OCI-LY1 (cell line): ENCODE results near the gene TMPRSS13.

Experiments used
- EZH2 ChIP-seq: fragments of 200-600 bp; sonication (generic), shearing (Covaris generic); IDR thresholded peaks from 2 replicates; pipeline ENCODE4 v1.8.0; 2017; ENCODE audit warnings: borderline replicate concordance, mixed run types, mild to moderate bottlenecking, antibody characterized with exemption, low read length, moderate library complexity, mixed read lengths
- TF ChIP-seq, protein P1 (sequence below): fragments of 200-600 bp; sonication (generic), shearing (Covaris generic); IDR thresholded peaks from 2 replicates; pipeline ENCODE4 v1.5.1; 2017; ENCODE audit warnings: mild to moderate bottlenecking, antibody characterized with exemption, low read length, moderate library complexity, mixed read lengths

DNA sequence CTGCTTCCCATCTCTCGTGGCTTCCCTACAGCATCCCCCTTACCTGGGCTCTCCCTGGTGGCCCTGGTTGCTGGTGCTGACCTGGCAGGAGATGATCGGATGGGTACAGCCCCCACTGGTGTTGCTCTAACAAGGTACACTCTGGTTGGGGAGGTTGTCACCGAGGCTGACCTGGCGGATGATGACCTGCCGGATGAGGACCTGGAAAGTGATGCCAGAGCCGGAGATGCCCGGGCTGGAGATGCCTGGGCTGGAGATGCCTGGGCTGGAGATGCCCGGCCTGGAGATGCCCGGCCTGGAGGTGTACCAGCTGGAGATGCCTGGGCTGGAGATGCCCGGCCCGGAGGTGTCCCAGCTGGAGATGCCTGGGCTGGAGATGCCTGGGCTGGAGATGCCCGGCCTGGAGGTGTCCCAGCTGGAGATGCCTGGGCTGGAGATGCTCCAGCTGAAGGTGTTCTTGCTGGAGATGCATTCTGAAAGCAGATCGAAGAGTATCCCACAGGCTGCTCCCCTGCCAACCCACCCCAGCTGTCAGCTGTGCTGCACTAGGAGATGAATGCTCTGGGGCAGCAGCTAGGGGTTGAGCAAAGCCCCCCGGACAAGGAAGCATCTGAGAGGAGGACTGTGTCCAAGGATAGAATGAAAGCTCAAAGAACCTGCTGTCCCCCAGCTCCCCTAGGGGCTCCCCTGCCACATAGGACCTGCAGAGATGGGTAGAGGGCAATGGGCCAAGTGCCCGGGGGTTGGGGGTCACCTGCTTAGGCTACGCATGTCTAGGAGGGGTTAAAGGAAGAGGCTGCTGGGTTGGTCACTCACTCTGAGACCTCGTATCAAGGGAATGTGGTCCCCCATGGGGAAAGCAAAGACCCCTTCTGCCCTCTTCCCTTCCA, 10.6 kb downstream of the TMPRSS13 start:
- TF ChIP-seq, protein P1, sequence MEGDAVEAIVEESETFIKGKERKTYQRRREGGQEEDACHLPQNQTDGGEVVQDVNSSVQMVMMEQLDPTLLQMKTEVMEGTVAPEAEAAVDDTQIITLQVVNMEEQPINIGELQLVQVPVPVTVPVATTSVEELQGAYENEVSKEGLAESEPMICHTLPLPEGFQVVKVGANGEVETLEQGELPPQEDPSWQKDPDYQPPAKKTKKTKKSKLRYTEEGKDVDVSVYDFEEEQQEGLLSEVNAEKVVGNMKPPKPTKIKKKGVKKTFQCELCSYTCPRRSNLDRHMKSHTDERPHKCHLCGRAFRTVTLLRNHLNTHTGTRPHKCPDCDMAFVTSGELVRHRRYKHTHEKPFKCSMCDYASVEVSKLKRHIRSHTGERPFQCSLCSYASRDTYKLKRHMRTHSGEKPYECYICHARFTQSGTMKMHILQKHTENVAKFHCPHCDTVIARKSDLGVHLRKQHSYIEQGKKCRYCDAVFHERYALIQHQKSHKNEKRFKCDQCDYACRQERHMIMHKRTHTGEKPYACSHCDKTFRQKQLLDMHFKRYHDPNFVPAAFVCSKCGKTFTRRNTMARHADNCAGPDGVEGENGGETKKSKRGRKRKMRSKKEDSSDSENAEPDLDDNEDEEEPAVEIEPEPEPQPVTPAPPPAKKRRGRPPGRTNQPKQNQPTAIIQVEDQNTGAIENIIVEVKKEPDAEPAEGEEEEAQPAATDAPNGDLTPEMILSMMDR = no peak
- no peak for TF ChIP-seq EZH2
